Psoas muscle (tissue), 8 donors: ENCODE data around the gene UBE3C. TPM values are rescaled to one million over a fixed set of nuclear protein-coding genes. Genes with fewer than 3 reads are reported as not detected.

Source experiments
- ATAC-seq, 4 donors: fragments of 200-7000 bp; cut with Tn5 transposase; one replicate each; pipeline ENCODE4 v1.9.1; 2020; ENCODE audit warnings: moderate library complexity in 3 of 4, mild to moderate bottlenecking in 2 of 4
- DNase-seq, 2 donors: peaks; one replicate each; pipeline ENCODE4 v3.0.0-alpha.2; 2020
- H3K27ac ChIP-seq: fragments of 200-600 bp; one replicate; pipeline ENCODE4 v1.8.0; 2022
- H3K27me3 ChIP-seq, 3 donors: fragments of 200-600 bp in 1 of 3; one replicate each; pipeline versions ENCODE4 v1.6.1 to v1.8.0; 2013 to 2022; ENCODE audit warnings: low read length in 2 of 3, mild to moderate bottlenecking in 2 of 3, moderate library complexity in 1 of 3; ENCODE audit not compliant: insufficient read depth in 3 of 3
- H3K36me3 ChIP-seq, 2 donors: fragments of 200-600 bp in 1 of 2; one replicate each; pipeline versions ENCODE4 v1.6.1 to v1.8.0; 2013 to 2022; ENCODE audit warnings: low read depth in 1 of 2, mild to moderate bottlenecking in 1 of 2, moderate library complexity in 1 of 2; ENCODE audit not compliant: insufficient read depth in 1 of 2
- H3K4me1 ChIP-seq: fragments of 200-600 bp; one replicate; pipeline ENCODE4 v1.8.0; 2022
- H3K4me3 ChIP-seq: fragments of 200-600 bp; one replicate; pipeline ENCODE4 v1.8.0; 2022; ENCODE audit warnings: mild to moderate bottlenecking
- H3K9me3 ChIP-seq: fragments of 200-600 bp; one replicate; pipeline ENCODE4 v1.8.0; 2022
- CTCF ChIP-seq: fragments of 200-600 bp; IDR thresholded peaks from one replicate; pipeline ENCODE4 v1.8.0; 2022; ENCODE audit warnings: antibody characterized with exemption
- WGBS, 3 donors: extraction: QIAGEN DNeasy Blood & Tissue Kit; methylation state at CpG; one replicate each; pipeline versions ENCODE4 v1.1.6 to v1.1.7; 2013; 5-methylcytosine and 5-hydroxymethylcytosine counted together
- intact Hi-C, 2 donors: fragments of 100-400 bp; cut with DNase I; formaldehyde crosslinking; loops; one replicate each; pipeline versions ENCODE4 v1.11.0 to v1.14.2; 2022
- long read RNA-seq, 2 donors: library from polyadenylated mRNA; unstranded; transcript quantifications; one replicate each; pipeline ENCODE4 v2.0.0, GENCODE V29; 2021
- polyA plus RNA-seq, 3 donors: library from polyadenylated mRNA; stranded (reverse); fragments of 200-250 nt; gene quantifications; one replicate each; pipeline ENCODE4 v1.2.3, GENCODE V29; 2013
- total RNA-seq, 4 donors: library from RNA; stranded (reverse); fragmentation: NEBNext Ultra II Directional in 2 of 4; extraction: Animal tissue kit (Norgen Biotek cat#: 25700) in 2 of 4; gene quantifications; one replicate each; pipeline versions ENCODE4 v1.2.1 to v1.2.4, GENCODE V29; 2021 to 2023
- donor health status: healthy with polysubstance abuse.
- donor health status: DM: no; HTN: no; CAD: no; lungs with moderate emphysema.
- donor health status: Bipolar disorder and iron deficiency.
- donor health status: healthy.
- donor health status: DM: yes; HTN: yes; CAD: no.
- donor health status: DM: no; HTN: no; CAD: no.
- donor health status: DM: no; HTN: no; CAD: no.
- donor health status: DM: yes; HTN: yes; CAD: no.

UBE3C gene
- total RNA-seq (10 to 100 TPM; 51.7 to 69.7 (median 60.5) TPM), polyA plus RNA-seq (10 to 100 TPM; 31.9 to 94.2 (median 45.1) TPM)
- long read RNA-seq, donor 1, full-length matches to known transcripts, result 43 of 66 reads
- long read RNA-seq, donor 1, partial matches to known transcripts, result 13 of 66 reads
- long read RNA-seq, donor 1, other reads (novel, unspliced or antisense), result 10 of 66 reads
- long read RNA-seq, donor 2, full-length matches to known transcripts, result 56 of 125 reads
- long read RNA-seq, donor 2, partial matches to known transcripts, result 42 of 125 reads
- long read RNA-seq, donor 2, other reads (novel, unspliced or antisense), result 27 of 125 reads

DNA sequence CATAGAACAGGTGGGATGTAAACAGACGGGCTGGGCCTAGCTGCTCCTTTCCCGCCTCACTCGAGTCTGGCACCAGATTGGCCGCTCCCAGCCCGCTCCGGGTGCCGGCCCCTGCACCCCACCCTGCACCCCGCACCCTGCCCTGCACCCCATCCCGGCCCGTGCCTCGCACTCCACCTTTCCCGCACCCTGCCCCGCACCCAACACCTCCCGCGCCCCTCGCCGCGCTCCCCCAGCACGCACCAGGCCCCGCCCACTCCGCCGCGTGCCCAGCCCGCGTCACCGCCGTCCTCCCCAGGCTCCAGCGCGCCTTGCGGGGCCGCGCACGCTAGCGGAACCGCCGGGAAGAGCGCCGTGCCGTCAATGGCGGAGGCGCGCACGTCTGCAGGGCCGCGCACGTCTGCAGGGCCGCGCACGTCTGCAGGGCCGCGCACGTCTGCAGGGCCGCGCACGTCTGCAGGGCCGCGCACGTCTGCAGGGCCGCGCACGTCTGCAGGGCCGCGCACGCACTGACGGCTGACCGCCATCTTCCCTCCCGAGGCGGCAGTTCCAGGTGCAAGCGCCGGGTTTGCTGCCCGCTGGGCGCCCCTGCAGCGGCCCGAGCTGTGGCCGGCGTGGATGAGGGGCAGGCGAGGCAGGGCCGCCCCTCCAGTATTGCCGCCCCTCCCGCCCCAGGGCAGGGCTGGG, at the start of gene UBE3C:
Gene UBE3C, plus strand, starts transcription at position 503 of the 687 bp plus-strand sequence. CDS start 347 bp downstream, outside the sequence.
- H3K9me3 ChIP-seq, result no peaks in the 10 kb centered on the region
- peak within 1 kb of the TSS; percentile 89 for H3K27ac ChIP-seq
- peak within 1 kb of the TSS; percentile 91 for H3K4me3 ChIP-seq
- no peak for TF ChIP-seq CTCF
- H3K27me3 ChIP-seq, result no peaks in the 10 kb centered on the region
- intact Hi-C loops, result no loop called here
- peaks cover 0 to 4% of the 10 kb centered on the region in 2 donors for H3K36me3 ChIP-seq
- peak; percentile 94 to 97 (median 96) for ATAC-seq
- 0 to 2% (median 1%) methylated on average over 31 to 80 of the region's 80 CpGs for WGBS, 3 donors
- H3K4me1 ChIP-seq, result peaks cover 31% of the 10 kb centered on the region
- DNase-seq, result peak; percentile 93 to 96

- no peaks in the 10 kb centered on the region for H3K36me3 ChIP-seq
- no peaks in the 10 kb centered on the region for H3K4me1 ChIP-seq
- H3K27me3 ChIP-seq, result peaks cover 0 to 20% (median 4%) of the 10 kb centered on the region in 3 donors
- WGBS, 3 donors, result 18 to 25% (median 25%) methylated on average over 15 of the region's 15 CpGs
- H3K4me3 ChIP-seq, result no peak overlapping the region
- peaks cover 4% of the 10 kb centered on the region for H3K9me3 ChIP-seq
- DNase-seq, result no peak
- TF ChIP-seq CTCF, result no peak
- intact Hi-C loops, result no loop called here
- no peak for ATAC-seq
- no peak overlapping the region for H3K27ac ChIP-seq
Observed at GRCh38 chr7:157089100-157089610, 49.6 kb upstream of the UBE3C start.

- peaks cover 4% of the 10 kb centered on the region for H3K9me3 ChIP-seq
- ATAC-seq (no peak), DNase-seq (no peak)
- H3K27me3 ChIP-seq, result peaks cover 0 to 20% (median 4%) of the 10 kb centered on the region in 3 donors
- no peak overlapping the region for H3K4me3 ChIP-seq
- H3K27ac ChIP-seq, result no peak overlapping the region
- WGBS, 3 donors, result 80 to 89% (median 83%) methylated on average over 25 of the region's 25 CpGs
- no peaks in the 10 kb centered on the region for H3K4me1 ChIP-seq
- no peaks in the 10 kb centered on the region for H3K36me3 ChIP-seq
- no peak for TF ChIP-seq CTCF
- intact Hi-C loops, result no loop called here
Observed at GRCh38 chr7:157090485-157091165, 48.1 kb upstream of the UBE3C start.

GRCh38 chr7:157096286-157097055, 42.3 kb upstream of the UBE3C start:
- H3K27me3 ChIP-seq, result peaks cover 0 to 11% (median 6%) of the 10 kb centered on the region in 3 donors
- intact Hi-C loops, result no loop called here
- no peak for ATAC-seq
- H3K36me3 ChIP-seq, result no peaks in the 10 kb centered on the region
- no peak overlapping the region for H3K27ac ChIP-seq
- WGBS, 3 donors, result 33 to 34% (median 34%) methylated on average over 26 of the region's 26 CpGs
- no peak for TF ChIP-seq CTCF
- peaks cover 4% of the 10 kb centered on the region for H3K9me3 ChIP-seq
- no peak for DNase-seq
- no peaks in the 10 kb centered on the region for H3K4me1 ChIP-seq
- no peak overlapping the region for H3K4me3 ChIP-seq
